GM23338 (cell line): ENCODE measurements around the gene CASK. TPM values are rescaled to one million over a fixed set of nuclear protein-coding genes. Genes with fewer than 3 reads are reported as not detected.

Source experiments
- ATAC-seq: fragments of 200-7000 bp; cut with Tn5 transposase; 3 replicates; pipeline ENCODE4 v1.9.1; 2020
- DNase-seq: peaks from one replicate; pipeline ENCODE4 v3.0.0-alpha.2; 2015; ENCODE audit warnings: low spot score
- H2AFZ ChIP-seq: fragments of 200-600 bp; sonication (generic); 2 replicates; pipeline ENCODE4 v1.8.0; 2016; ENCODE audit warnings: antibody characterized with exemption, mild to moderate bottlenecking, moderate library complexity
- H3F3A ChIP-seq: fragments of 200-600 bp; sonication (generic); replicated peaks from 2 replicates; pipeline ENCODE4 v1.8.0; 2017; ENCODE audit warnings: antibody characterized with exemption, mixed run types, low read depth
- H3K27ac ChIP-seq: fragments of 200-600 bp; sonication (generic); 2 replicates; pipeline ENCODE4 v1.6.1; 2016; ENCODE audit warnings: low read depth
- H3K27me3 ChIP-seq: fragments of 200-600 bp; sonication (generic); 2 replicates; pipeline ENCODE4 v1.8.0; 2016; ENCODE audit warnings: mild to moderate bottlenecking, mixed run types, moderate library complexity; ENCODE audit not compliant: insufficient read depth
- H3K36me3 ChIP-seq: fragments of 200-600 bp; sonication (generic); 2 replicates; pipeline ENCODE4 v1.8.0; 2016; ENCODE audit warnings: mild to moderate bottlenecking; ENCODE audit not compliant: insufficient read depth
- H3K4me1 ChIP-seq: fragments of 200-600 bp; sonication (generic); 2 replicates; pipeline ENCODE4 v1.8.0; 2016; ENCODE audit warnings: mild to moderate bottlenecking, moderate library complexity; ENCODE audit not compliant: insufficient read depth
- H3K4me2 ChIP-seq: fragments of 200-600 bp; sonication (generic); 2 replicates; pipeline ENCODE4 v1.7.1; 2017; ENCODE audit warnings: mixed run types
- H3K4me3 ChIP-seq: fragments of 200-600 bp; sonication (generic); 2 replicates; pipeline ENCODE4 v1.6.1; 2016; ENCODE audit warnings: mixed run types
- H3K79me2 ChIP-seq: fragments of 200-600 bp; sonication (generic); replicated peaks from 2 replicates; pipeline ENCODE4 v1.8.0; 2017; ENCODE audit warnings: mild to moderate bottlenecking; ENCODE audit not compliant: insufficient read depth
- H3K9me2 ChIP-seq: fragments of 200-600 bp; sonication (generic); 2 replicates; pipeline ENCODE4 v1.8.0; 2017; ENCODE audit not compliant: insufficient read depth
- H4K20me1 ChIP-seq: fragments of 200-600 bp; sonication (generic); replicated peaks from 2 replicates; pipeline ENCODE4 v1.8.0; 2017; ENCODE audit warnings: mild to moderate bottlenecking; ENCODE audit not compliant: insufficient read depth
- H3K27ac Mint-ChIP-seq: 2 replicates; pipeline ENCODE4 v1.8.0; 2020; ENCODE audit warnings: inconsistent platforms, mild to moderate bottlenecking, moderate library complexity, mixed read lengths
- H3K27me3 Mint-ChIP-seq: 3 replicates; pipeline ENCODE4 v1.8.0; 2022; ENCODE audit warnings: low read depth, mild to moderate bottlenecking, moderate library complexity, mixed read lengths, inconsistent platforms; ENCODE audit not compliant: insufficient read depth, poor library complexity
- H3K36me3 Mint-ChIP-seq: 3 replicates; pipeline ENCODE4 v1.8.0; 2021; ENCODE audit warnings: low read depth, mild to moderate bottlenecking, inconsistent platforms, moderate library complexity, mixed read lengths
- H3K4me1 Mint-ChIP-seq: 3 replicates; pipeline ENCODE4 v1.8.0; 2020; ENCODE audit warnings: mild to moderate bottlenecking, inconsistent platforms, mixed read lengths
- H3K4me3 Mint-ChIP-seq: 3 replicates; pipeline ENCODE4 v1.8.0; 2021; ENCODE audit warnings: moderate library complexity, mild to moderate bottlenecking, inconsistent platforms, mixed read lengths
- H3K9me3 Mint-ChIP-seq: 3 replicates; pipeline ENCODE4 v1.8.0; 2020; ENCODE audit warnings: moderate library complexity, mild to moderate bottlenecking, inconsistent platforms, mixed read lengths
- CREB1 ChIP-seq: fragments of 250-450 bp; sonication (Bioruptor Pico); IDR thresholded peaks from 2 replicates; pipeline ENCODE4 v1.5.0; 2020; ENCODE audit warnings: low read depth, mild to moderate bottlenecking, moderate library complexity
- EZH2 ChIP-seq: fragments of 200-600 bp; sonication (generic); IDR thresholded peaks from one replicate; pipeline ENCODE4 v1.8.0; 2017; ENCODE audit warnings: antibody characterized with exemption, mild to moderate bottlenecking, low read depth; ENCODE audit not compliant: unreplicated experiment
- EZH2phosphoT487 ChIP-seq: fragments of 200-600 bp; sonication (generic); IDR thresholded peaks from one replicate; pipeline ENCODE4 v1.8.1; 2018; ENCODE audit warnings: antibody characterized with exemption; ENCODE audit not compliant: unreplicated experiment
- JUNB ChIP-seq: IDR thresholded peaks from one replicate; pipeline ENCODE4 v1.6.1; 2016; ENCODE audit warnings: antibody characterized with exemption; ENCODE audit not compliant: unreplicated experiment
- NANOG ChIP-seq: IDR thresholded peaks from 2 replicates; pipeline ENCODE4 v1.6.1; 2016; ENCODE audit warnings: antibody characterized with exemption, borderline replicate concordance
- POLR2AphosphoS5 ChIP-seq: IDR thresholded peaks from 2 replicates; pipeline ENCODE4 v1.6.1; 2016; ENCODE audit warnings: antibody characterized with exemption, low read depth
- STAT1 ChIP-seq: IDR thresholded peaks from one replicate; pipeline ENCODE4 v1.6.1; 2016; ENCODE audit warnings: antibody characterized with exemption; ENCODE audit not compliant: unreplicated experiment
- ZNF114 ChIP-seq: fragments of 250-450 bp; sonication (Bioruptor Pico); IDR thresholded peaks from 2 replicates; pipeline ENCODE4 v1.5.0; 2020; ENCODE audit warnings: mild to moderate bottlenecking, moderate library complexity
- ZNF331 ChIP-seq: fragments of 250-450 bp; sonication (Bioruptor Pico); IDR thresholded peaks from 2 replicates; pipeline ENCODE4 v1.5.0; 2020; ENCODE audit warnings: low read depth, mild to moderate bottlenecking, moderate library complexity
- polyA plus RNA-seq: library from polyadenylated mRNA; unstranded; fragments of >200 nt; fragmentation: Nextera tagmentation; extraction: Ambion mirVana; gene quantifications from 2 replicates; pipeline ENCODE4 v1.2.1, GENCODE V29; 2016
- total RNA-seq: library from RNA; depleted of rRNA; stranded (reverse); fragments of >200 nt; shearing (Covaris generic); gene quantifications from 2 replicates; pipeline ENCODE4 v1.2.3, GENCODE V29; 2014
- TF ChIP-seq, protein P1 (sequence below), 2 experiments: fragments of 200-600 bp in 1 of 2; sonication (generic) in 1 of 2; conservative IDR thresholded peaks; 2 replicates each; pipeline versions ENCODE4 v1.5.1 to v1.6.1; 2016 to 2017; ENCODE audit warnings: antibody characterized with exemption in 2 of 2, low read depth in 2 of 2, mild to moderate bottlenecking in 2 of 2, moderate library complexity in 1 of 2
- TF ChIP-seq, protein P2 (sequence below): IDR thresholded peaks from one replicate; pipeline ENCODE4 v1.6.1; 2018; ENCODE audit warnings: antibody characterized with exemption; ENCODE audit not compliant: unreplicated experiment
- TF ChIP-seq, protein P3 (sequence below): IDR thresholded peaks from 2 replicates; pipeline ENCODE4 v1.6.1; 2016; ENCODE audit warnings: antibody characterized with exemption
- TF ChIP-seq, protein P4 (sequence below): fragments of 250-450 bp; sonication (Bioruptor Pico); IDR thresholded peaks from 2 replicates; pipeline ENCODE4 v1.5.0; 2020; ENCODE audit warnings: mild to moderate bottlenecking, moderate library complexity

CASK gene
- total and polyA plus RNA-seq, 2 experiments from 2014 or later, result 15.3 to 44.4 TPM

DNA sequence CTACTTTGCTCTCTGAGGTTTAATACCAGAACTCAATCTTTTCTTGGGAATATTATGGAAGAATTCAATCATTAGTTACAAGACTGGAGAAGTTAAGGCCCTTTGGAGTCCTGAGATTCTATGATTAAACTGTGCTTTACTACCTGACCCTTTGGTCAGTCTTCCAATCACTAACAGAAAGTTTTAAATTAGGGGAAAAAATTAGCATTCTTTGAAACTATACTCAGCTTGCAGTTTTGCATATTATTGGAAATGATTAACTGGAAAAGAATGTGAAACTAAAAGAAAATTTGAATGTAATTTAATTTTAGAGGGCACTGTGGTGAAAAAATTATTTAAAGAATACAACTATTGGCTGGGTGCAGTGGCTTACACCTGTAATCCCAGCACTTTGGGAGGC, 253.2 kb downstream of the CASK start:
- H3K36me3 Mint-ChIP-seq, result no peaks in the 10 kb centered on the region
- no peak overlapping the region for H3K4me2 ChIP-seq
- H2AFZ ChIP-seq, result no peak overlapping the region
- H3K27me3 Mint-ChIP-seq, result no peaks in the 10 kb centered on the region
- TF ChIP-seq, protein P1, sequence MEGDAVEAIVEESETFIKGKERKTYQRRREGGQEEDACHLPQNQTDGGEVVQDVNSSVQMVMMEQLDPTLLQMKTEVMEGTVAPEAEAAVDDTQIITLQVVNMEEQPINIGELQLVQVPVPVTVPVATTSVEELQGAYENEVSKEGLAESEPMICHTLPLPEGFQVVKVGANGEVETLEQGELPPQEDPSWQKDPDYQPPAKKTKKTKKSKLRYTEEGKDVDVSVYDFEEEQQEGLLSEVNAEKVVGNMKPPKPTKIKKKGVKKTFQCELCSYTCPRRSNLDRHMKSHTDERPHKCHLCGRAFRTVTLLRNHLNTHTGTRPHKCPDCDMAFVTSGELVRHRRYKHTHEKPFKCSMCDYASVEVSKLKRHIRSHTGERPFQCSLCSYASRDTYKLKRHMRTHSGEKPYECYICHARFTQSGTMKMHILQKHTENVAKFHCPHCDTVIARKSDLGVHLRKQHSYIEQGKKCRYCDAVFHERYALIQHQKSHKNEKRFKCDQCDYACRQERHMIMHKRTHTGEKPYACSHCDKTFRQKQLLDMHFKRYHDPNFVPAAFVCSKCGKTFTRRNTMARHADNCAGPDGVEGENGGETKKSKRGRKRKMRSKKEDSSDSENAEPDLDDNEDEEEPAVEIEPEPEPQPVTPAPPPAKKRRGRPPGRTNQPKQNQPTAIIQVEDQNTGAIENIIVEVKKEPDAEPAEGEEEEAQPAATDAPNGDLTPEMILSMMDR (conservative IDR thresholded peaks at IDR 0.05; ENCODE audit: low read depth in 2 of 2), result no peak
- TF ChIP-seq EZH2phosphoT487 (no peak), POLR2AphosphoS5 (no peak), EZH2 (no peak), NANOG (no peak), STAT1 (no peak), CREB1 (CRISPR knock-in tag) (no peak), ZNF331 (no peak), JUNB (no peak), ZNF114 (no peak)
- TF ChIP-seq, protein P2, sequence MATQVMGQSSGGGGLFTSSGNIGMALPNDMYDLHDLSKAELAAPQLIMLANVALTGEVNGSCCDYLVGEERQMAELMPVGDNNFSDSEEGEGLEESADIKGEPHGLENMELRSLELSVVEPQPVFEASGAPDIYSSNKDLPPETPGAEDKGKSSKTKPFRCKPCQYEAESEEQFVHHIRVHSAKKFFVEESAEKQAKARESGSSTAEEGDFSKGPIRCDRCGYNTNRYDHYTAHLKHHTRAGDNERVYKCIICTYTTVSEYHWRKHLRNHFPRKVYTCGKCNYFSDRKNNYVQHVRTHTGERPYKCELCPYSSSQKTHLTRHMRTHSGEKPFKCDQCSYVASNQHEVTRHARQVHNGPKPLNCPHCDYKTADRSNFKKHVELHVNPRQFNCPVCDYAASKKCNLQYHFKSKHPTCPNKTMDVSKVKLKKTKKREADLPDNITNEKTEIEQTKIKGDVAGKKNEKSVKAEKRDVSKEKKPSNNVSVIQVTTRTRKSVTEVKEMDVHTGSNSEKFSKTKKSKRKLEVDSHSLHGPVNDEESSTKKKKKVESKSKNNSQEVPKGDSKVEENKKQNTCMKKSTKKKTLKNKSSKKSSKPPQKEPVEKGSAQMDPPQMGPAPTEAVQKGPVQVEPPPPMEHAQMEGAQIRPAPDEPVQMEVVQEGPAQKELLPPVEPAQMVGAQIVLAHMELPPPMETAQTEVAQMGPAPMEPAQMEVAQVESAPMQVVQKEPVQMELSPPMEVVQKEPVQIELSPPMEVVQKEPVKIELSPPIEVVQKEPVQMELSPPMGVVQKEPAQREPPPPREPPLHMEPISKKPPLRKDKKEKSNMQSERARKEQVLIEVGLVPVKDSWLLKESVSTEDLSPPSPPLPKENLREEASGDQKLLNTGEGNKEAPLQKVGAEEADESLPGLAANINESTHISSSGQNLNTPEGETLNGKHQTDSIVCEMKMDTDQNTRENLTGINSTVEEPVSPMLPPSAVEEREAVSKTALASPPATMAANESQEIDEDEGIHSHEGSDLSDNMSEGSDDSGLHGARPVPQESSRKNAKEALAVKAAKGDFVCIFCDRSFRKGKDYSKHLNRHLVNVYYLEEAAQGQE, result no peak
- TF ChIP-seq, protein P3, sequence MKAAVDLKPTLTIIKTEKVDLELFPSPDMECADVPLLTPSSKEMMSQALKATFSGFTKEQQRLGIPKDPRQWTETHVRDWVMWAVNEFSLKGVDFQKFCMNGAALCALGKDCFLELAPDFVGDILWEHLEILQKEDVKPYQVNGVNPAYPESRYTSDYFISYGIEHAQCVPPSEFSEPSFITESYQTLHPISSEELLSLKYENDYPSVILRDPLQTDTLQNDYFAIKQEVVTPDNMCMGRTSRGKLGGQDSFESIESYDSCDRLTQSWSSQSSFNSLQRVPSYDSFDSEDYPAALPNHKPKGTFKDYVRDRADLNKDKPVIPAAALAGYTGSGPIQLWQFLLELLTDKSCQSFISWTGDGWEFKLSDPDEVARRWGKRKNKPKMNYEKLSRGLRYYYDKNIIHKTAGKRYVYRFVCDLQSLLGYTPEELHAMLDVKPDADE, result no peak
- TF ChIP-seq, protein P4, sequence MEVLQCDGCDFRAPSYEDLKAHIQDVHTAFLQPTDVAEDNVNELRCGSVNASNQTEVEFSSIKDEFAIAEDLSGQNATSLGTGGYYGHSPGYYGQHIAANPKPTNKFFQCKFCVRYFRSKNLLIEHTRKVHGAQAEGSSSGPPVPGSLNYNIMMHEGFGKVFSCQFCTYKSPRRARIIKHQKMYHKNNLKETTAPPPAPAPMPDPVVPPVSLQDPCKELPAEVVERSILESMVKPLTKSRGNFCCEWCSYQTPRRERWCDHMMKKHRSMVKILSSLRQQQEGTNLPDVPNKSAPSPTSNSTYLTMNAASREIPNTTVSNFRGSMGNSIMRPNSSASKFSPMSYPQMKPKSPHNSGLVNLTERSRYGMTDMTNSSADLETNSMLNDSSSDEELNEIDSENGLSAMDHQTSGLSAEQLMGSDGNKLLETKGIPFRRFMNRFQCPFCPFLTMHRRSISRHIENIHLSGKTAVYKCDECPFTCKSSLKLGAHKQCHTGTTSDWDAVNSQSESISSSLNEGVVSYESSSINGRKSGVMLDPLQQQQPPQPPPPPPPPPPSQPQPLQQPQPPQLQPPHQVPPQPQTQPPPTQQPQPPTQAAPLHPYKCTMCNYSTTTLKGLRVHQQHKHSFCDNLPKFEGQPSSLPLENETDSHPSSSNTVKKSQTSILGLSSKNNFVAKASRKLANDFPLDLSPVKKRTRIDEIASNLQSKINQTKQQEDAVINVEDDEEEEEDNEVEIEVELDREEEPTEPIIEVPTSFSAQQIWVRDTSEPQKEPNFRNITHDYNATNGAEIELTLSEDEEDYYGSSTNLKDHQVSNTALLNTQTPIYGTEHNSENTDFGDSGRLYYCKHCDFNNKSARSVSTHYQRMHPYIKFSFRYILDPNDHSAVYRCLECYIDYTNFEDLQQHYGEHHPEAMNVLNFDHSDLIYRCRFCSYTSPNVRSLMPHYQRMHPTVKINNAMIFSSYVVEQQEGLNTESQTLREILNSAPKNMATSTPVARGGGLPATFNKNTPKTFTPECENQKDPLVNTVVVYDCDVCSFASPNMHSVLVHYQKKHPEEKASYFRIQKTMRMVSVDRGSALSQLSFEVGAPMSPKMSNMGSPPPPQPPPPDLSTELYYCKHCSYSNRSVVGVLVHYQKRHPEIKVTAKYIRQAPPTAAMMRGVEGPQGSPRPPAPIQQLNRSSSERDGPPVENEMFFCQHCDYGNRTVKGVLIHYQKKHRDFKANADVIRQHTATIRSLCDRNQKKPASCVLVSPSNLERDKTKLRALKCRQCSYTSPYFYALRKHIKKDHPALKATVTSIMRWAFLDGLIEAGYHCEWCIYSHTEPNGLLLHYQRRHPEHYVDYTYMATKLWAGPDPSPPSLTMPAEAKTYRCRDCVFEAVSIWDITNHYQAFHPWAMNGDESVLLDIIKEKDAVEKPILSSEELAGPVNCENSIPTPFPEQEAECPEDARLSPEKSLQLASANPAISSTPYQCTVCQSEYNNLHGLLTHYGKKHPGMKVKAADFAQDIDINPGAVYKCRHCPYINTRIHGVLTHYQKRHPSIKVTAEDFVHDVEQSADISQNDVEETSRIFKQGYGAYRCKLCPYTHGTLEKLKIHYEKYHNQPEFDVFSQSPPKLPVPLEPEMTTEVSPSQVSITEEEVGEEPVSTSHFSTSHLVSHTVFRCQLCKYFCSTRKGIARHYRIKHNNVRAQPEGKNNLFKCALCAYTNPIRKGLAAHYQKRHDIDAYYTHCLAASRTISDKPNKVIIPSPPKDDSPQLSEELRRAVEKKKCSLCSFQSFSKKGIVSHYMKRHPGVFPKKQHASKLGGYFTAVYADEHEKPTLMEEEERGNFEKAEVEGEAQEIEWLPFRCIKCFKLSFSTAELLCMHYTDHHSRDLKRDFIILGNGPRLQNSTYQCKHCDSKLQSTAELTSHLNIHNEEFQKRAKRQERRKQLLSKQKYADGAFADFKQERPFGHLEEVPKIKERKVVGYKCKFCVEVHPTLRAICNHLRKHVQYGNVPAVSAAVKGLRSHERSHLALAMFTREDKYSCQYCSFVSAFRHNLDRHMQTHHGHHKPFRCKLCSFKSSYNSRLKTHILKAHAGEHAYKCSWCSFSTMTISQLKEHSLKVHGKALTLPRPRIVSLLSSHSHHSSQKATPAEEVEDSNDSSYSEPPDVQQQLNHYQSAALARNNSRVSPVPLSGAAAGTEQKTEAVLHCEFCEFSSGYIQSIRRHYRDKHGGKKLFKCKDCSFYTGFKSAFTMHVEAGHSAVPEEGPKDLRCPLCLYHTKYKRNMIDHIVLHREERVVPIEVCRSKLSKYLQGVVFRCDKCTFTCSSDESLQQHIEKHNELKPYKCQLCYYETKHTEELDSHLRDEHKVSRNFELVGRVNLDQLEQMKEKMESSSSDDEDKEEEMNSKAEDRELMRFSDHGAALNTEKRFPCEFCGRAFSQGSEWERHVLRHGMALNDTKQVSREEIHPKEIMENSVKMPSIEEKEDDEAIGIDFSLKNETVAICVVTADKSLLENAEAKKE (CRISPR knock-in tag), result no peak
- no peak overlapping the region for H3K4me3 ChIP-seq
- no peak overlapping the region for H3K4me3 Mint-ChIP-seq
- H3K27ac ChIP-seq, result no peak overlapping the region
- DNase-seq (no peak), ATAC-seq (no peak)
- no peaks in the 10 kb centered on the region for H3K79me2 ChIP-seq
- H3K4me1 ChIP-seq, result no peaks in the 10 kb centered on the region
- no peaks in the 10 kb centered on the region; the same call in 2 of the 3 replicates for H3K9me3 Mint-ChIP-seq
- no peak overlapping the region for H3K27ac Mint-ChIP-seq
- no peaks in the 10 kb centered on the region for H3K27me3 ChIP-seq
- H4K20me1 ChIP-seq, result no peaks in the 10 kb centered on the region
- H3F3A ChIP-seq, result no peaks in the 10 kb centered on the region
- H3K36me3 ChIP-seq, result no peaks in the 10 kb centered on the region
- no peaks in the 10 kb centered on the region for H3K9me2 ChIP-seq
- H3K4me1 Mint-ChIP-seq, result peaks cover 23% of the 10 kb centered on the region
